ENCODE results near the gene ZBTB17. TPM values are rescaled to one million over a fixed set of nuclear protein-coding genes. Genes with fewer than 3 reads are reported as not detected.

Gene ZBTB17
- polyA plus RNA-seq, 1 experiment = 43.3 TPM

DNA sequence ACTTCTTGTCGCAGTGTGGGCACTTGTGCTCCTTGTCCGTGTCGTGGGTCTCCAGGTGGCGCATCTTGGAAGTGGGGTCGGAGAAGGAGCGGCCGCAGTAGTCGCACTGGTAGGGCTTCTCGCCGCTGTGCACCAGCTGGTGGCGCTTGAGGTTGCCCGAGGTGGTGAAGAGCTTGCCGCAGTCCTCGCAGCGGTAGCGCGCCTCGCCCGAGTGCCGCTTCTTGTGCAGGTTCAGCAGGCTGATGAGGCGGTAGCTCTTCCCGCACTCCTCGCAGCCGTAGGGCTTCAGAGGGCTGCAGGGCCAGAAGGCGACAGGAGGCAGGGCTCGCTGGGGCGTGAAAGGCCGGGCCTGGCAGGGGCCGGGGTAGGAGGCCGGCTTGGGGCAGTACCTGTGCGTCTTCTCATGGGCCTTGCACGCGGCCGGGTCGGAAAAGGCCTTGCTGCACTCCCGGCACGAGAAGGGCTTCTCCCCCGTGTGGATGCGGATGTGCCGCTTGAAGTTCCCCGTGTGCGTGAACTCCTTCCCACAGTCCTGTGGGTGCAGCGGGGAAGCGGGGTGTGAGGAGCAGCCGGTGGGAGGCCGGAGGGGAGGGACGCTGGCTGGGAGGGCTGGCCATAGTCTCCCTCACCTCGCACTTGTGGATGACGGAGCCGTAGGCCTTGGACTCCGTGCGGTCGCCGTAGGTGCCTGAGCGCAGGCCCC is 31.4 kb downstream of the ZBTB17 start:
- POLR2A ChIA-PET = no interaction called here
- DNase-seq (ENCODE audit: low read depth) = no peak
- H3K27me3 ChIP-seq (ENCODE audit: control insufficient read depth, insufficient read depth, low read length) = no peaks in the 10 kb centered on the region
- H3K4me3 ChIP-seq (ENCODE audit: low read depth, low read length) = no peak overlapping the region
- CTCF ChIA-PET = interaction anchor here (1.2 kb wide), 1 partner anchor 50 kb away, joined by 3 read pairs; no protein-coding TSS in a partner anchor
- peaks cover 43% of the 10 kb centered on the region for H3K36me3 ChIP-seq (ENCODE audit: control insufficient read depth, insufficient read depth, low read length)
- TF ChIP-seq, protein P1, sequence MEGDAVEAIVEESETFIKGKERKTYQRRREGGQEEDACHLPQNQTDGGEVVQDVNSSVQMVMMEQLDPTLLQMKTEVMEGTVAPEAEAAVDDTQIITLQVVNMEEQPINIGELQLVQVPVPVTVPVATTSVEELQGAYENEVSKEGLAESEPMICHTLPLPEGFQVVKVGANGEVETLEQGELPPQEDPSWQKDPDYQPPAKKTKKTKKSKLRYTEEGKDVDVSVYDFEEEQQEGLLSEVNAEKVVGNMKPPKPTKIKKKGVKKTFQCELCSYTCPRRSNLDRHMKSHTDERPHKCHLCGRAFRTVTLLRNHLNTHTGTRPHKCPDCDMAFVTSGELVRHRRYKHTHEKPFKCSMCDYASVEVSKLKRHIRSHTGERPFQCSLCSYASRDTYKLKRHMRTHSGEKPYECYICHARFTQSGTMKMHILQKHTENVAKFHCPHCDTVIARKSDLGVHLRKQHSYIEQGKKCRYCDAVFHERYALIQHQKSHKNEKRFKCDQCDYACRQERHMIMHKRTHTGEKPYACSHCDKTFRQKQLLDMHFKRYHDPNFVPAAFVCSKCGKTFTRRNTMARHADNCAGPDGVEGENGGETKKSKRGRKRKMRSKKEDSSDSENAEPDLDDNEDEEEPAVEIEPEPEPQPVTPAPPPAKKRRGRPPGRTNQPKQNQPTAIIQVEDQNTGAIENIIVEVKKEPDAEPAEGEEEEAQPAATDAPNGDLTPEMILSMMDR (IDR thresholded peaks at IDR 0.05; ENCODE audit: insufficient read depth, low read depth, low read length) = no peak

DNA sequence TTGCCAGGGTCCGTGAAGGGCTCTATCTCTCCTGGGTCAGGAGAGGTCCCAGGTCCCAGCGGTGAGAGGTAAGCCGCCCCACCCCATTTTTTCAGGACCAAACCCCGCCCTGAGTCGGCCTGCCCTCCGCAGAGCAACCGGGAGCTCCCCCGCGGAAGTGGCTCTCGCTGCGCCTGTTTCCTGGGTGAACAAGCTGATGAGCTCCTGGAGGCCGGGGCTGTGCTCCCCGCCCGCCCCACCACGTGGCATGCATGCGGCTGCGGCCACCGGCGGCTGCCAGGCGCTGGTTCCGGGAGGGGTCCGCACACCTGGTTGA is 32.0 kb downstream of the ZBTB17 start:
- H3K36me3 ChIP-seq (ENCODE audit: control insufficient read depth, insufficient read depth, low read length) = peaks cover 43% of the 10 kb centered on the region
- CTCF ChIA-PET = interaction anchor here (1.2 kb wide), 1 partner anchor 51 kb away, joined by 3 read pairs; no protein-coding TSS in a partner anchor
- DNase-seq (ENCODE audit: low read depth) = no peak
- no peak overlapping the region for H3K4me3 ChIP-seq (ENCODE audit: low read depth, low read length)
- no peaks in the 10 kb centered on the region for H3K27me3 ChIP-seq (ENCODE audit: control insufficient read depth, insufficient read depth, low read length)
- TF ChIP-seq, protein P1 (IDR thresholded peaks at IDR 0.05; ENCODE audit: insufficient read depth, low read depth, low read length) = no peak
- POLR2A ChIA-PET = no interaction called here

DNA sequence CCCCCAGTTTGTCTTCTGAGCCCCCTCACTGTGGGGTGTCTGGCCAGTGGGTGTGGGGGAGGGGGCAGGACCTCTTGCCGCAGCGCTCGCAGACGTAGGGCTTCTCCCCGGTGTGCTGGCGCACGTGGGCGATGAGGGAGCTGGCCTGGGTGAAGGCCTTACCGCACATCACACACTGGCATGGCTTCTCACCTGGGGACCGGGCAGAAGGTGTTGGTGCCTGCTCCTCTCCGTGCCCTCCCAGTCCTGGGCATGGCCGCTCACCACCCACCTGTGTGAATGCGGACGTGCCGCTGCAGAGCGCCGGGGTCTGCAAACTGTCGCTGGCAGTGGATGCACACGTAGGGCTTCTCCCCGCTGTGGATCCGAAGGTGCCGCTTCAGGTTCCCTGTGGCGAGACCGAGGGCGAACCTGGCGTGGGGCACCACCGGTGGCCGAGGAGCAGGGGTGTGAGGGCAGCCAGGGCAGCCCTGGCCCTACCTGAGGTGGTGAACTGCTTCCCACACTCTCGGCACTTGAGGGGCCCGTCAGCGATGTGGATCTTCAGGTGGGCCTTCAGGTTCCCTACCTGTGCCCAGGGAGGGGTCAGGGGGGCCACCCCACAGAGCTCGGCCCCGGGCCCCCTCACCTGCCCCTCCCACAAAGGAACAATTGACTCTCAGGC is 32.4 kb downstream of the ZBTB17 start:
- ChIA-PET CTCF (interaction anchor here (1.2 kb wide), 1 partner anchor 51 kb away, joined by 3 read pairs; no protein-coding TSS in a partner anchor), POLR2A (no interaction called here)
- no peaks in the 10 kb centered on the region for H3K27me3 ChIP-seq (ENCODE audit: control insufficient read depth, insufficient read depth, low read length)
- H3K4me3 ChIP-seq (ENCODE audit: low read depth, low read length) = no peak overlapping the region
- DNase-seq (ENCODE audit: low read depth) = no peak
- H3K36me3 ChIP-seq (ENCODE audit: control insufficient read depth, insufficient read depth, low read length) = peaks cover 46% of the 10 kb centered on the region
- TF ChIP-seq, protein P1 (IDR thresholded peaks at IDR 0.05; ENCODE audit: insufficient read depth, low read depth, low read length) = no peak

DNA sequence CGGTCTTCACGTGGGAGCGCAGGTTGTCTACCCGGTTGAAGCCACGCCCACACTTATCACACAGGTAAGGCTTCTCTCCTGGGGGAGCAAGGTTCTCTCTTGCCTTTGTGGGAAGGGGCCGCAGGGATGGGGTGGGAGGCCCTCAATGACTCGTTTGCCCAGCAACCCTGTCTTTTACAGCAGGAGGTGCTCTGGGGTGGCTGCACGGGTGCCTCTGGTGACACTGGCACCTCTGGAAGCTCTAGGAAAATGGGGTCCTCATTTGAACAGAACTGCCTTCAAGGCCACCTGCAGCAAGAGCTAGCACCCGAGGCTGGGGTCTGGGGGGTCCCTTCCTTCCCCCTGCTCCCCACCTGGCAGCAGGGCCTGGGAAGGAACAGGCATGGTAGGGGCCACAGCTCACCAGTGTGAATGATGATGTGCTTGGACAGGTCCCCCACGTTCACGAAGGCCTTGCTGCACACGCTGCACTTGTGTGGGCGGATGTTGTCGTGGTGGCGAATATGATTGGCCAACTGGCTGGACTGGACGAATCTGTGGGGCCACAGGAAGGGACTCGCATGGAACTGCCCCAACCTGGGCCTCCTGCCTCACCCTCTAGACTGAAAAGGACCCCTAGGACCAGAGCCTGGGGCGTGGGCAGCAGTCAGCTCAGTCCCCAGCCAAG is 33.1 kb downstream of the ZBTB17 start:
- POLR2A ChIA-PET = no interaction called here
- H3K4me3 ChIP-seq (ENCODE audit: low read depth, low read length) = no peak overlapping the region
- TF ChIP-seq, protein P1 (IDR thresholded peaks at IDR 0.05; ENCODE audit: insufficient read depth, low read depth, low read length) = no peak
- peaks cover 48% of the 10 kb centered on the region for H3K36me3 ChIP-seq (ENCODE audit: control insufficient read depth, insufficient read depth, low read length)
- H3K27me3 ChIP-seq (ENCODE audit: control insufficient read depth, insufficient read depth, low read length) = no peaks in the 10 kb centered on the region
- DNase-seq (ENCODE audit: low read depth) = no peak
- CTCF ChIA-PET = no interaction called here
